GM21423 (cell line): ENCODE results near the gene LGMN.
"Not testable (repeated sequence)": the region's sequence is repeated elsewhere in the genome, so short reads cannot be mapped to it uniquely, and the experiment has no call there.

Source experiments
- ATAC-seq: cut with Tn5 transposase; IDR thresholded peaks from one replicate; pipeline ENCODE4 v1.9.1; 2021; ENCODE audit warnings: mild to moderate bottlenecking, moderate library complexity; ENCODE audit not compliant: unreplicated experiment

The LGMN gene

DNA sequence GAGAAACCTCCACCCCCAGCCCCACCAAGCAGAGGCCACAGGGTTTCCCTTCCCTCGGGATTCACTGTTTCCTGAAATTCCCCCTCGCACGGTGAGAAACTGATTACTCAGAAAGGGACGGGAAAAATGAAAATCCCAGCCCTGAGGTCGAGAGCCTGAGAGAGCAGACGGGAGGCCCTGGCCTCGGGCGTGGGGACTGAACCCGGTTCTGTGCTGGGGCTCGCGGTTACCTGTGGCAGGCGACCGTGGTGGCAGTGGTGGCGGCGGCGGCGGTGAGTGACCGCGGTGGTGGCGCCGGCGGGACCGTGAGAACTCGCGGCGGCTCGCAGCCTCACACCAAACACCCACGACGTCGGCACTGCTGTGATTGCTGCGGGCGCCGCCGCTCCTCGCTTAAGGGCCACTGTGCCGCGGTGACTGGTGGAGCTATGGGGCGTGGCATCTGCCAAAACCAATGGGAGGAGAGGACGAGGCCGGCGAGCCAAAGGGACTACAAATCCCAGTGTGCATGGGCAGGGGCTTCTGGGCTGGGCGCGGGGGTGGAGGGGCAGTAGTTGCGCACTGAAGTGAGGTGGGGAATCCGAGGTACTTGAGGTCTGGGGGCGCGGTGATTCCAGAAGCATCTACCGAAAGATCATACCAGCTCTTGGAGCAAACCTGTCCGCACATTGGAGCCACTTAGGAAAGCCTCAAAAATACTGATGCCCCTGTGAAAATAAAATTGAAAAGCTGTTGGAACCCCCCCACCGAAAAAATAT lies at the start of gene LGMN:
TSS of gene LGMN (minus strand) at position 369 of the 758 bp plus-strand sequence. CDS start 15,841 bp downstream, outside the sequence.
- peak; percentile 73 for ATAC-seq

DNA sequence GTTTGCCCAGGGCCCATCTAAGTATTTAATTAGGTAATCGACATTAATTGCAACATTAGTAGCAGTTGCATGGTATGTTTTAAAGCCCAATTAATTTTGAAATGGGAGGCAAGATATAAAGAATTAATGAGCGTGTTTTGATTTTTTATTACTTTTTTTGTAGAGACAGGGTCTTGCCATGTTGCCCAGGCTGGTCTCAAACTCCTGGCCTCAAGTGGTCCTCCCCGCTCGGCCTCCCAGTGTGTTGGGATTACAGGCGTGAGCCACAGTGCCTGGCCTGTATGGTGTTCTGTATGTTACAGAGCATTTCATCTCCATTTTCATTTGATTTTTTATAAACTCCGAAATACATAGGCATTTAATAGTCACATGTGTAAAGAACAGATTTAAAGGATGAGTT lies 46.5 kb upstream of the LGMN start:
- no peak for ATAC-seq

DNA sequence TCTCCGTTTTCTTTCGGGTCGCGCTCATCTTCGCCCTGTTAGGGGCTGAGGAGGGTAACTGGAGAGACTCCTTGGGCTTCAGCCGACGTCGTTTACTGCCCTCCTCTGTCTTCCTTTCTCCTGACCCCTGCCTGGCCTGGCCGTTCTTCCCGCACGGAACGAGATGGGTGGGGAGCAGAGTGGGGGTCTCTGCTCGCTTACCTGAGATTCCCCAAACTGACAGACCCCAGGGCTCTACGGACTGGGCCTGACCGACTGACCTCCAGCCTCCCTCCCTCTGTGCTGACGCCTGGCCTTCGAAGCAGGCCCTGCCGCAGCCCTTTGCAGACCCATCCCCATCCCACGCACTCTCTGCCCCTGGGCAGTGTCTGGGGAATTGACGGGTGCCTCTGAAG lies 46.1 kb upstream of the LGMN start:
- ATAC-seq, result no peak

DNA sequence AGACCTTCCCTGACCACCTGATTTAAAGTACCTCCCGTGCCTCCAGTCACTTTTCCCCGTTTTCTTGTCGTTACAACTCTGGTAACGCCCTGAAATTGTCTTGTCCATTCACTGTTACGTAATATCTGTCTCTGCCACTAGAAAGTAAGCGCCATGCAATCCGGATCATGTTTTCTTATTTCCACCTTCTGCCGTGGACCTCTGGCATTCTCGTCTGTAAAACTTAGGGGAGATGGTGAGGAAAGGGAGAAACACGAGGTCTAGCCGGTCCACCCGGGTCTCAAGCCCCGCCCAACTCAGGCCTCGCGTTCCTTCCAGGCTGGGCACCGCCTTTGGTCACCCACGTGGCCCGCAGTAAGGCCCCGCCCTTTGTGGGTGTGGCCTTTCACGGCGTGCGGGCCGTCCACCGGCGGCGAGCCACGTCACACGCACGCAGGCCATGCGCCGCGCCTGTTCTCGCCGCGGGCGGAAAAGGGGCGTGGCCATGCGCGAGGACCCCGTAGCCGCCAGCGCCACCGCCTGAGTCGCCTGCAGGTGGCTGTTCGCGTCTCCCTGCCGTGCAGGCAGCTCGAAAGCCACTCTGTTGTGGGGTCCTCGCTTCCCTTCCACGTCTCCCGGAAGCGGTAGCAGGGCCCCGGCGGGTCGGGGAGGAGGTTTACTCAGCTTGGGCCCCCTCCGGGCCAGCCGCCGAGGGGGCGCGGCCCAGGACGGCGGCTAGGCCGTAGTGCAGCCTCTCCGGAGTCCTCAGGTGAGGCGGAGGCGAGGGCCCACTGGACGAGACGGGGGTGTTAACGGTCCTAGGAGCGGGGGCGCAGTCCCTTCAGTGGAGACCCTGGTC lies 45.5 kb upstream of the LGMN start, which contains the start of gene GOLGA5:
TSS of gene GOLGA5 (plus strand) at position 597 of the 838 bp plus-strand sequence. CDS start 3,133 bp downstream, outside the sequence.
- ATAC-seq, result peak; percentile 97

DNA sequence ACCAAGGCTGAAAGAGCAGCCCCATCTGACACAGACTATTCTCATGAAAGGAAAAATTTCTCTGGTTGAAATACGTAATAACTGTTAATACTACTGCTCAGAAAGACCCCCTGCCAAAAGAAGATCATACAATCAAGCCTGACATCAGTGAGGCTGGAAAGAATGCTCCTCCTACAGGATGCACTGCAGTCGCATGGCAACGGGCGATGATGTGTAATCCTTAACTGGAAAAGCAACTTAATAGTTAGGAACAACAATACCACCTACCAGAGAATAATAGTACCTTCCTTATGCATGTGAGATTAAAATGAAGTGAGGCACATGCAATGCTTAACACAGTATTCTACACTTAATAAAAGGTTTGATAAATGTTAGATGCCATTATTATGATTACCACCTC lies 44.5 kb upstream of the LGMN start:
- no peak for ATAC-seq

DNA sequence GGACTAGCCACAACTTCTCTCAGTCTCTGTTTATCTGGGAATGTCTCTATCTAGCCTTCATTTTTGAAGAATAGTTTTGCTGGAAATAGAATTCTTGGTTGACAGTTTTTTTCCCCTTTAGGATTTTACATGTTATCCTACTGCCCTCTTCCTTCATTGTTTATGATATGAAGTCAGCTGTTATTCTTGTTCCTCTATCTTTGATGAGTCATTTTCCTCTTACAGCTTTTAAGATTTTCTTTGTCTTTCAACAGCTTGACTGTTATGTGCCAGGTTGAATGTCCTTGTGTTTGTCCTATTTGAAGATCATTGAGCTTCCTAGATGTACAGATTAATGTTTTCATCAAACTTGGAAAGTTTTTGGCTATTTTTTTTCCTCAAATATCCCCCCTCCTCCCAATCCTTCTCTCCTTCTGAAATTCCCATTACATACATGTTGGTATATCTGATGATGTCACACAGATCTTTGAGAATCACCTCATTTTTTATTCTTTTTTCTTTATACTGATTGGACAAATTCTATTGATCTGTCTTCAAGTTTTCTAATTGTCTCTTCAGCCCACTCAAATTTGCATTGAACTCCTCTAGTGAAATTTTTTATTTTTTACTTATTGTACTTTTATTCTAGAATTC lies 41.1 kb upstream of the LGMN start:
- ATAC-seq, result no peak

DNA sequence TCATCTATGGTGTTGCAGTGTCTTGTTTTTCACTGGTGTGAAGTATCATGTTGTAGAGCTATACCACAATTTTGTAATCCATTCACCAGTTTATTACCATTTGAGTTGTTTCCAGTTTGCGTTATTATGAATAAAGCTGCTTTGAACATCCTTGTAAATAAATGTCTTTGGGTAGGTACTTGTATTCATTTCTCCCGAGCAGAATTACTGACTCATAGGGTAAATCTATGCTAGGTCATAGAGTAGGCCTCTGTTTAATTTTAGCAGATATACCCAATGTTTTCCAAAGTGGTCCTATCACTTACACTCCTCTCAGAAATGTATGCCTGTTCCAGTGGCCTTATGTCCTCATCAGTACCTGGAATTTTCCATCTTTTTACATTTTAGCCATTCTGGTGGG lies 39.1 kb upstream of the LGMN start:
- no peak for ATAC-seq

DNA sequence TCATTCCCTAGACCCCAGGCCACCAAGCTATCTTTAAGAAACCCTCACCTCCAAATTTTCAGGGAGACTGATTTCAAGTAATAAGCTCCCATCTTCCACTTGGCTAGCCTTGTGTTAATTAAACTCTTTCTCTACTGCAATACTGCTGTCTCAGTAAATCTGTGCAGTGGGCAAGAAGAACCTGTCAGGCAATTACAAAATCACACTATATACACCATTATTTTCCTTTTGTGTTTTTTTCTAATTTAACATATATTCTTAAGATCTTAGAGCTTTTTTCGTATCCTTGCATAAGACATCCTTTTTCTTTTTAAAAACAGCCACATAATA lies 38.0 kb upstream of the LGMN start:
- no peak for ATAC-seq

DNA sequence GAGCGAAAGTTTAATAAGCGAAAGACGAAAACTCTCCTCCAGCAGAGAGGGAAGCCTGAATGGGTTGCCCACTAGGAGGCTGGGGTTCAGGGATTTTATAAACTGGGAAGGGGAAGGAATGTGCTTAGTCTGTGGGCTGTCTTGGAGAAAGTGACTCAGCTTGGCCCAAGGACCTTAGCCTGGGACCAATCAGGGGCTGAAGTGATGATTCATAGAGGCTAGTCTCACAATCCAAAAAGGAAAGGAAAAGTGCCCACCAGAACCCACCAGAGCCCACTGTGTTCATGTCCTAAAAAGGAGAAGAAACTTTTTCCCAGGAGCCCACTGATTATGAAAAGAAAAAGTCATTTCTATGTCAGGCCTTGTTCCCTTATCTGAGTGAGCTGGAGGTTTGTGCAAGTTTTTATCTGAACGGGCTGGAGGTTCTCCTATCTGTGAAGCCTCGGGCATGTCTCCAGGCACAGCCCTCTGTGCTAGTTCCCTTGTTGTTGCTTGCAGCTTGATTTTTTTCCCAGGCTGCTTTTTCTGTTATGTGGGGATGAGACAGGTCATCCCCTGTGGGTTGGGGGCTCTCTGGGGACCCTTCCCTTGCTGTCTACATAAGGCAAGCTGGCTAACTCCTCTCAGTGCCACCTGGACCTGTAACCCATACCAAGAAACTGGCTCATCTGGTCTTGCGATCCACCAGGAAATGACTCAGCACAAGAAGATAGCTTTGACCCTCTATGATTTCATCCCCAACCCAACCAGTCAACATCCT lies 37.4 kb upstream of the LGMN start:
- no peak for ATAC-seq

DNA sequence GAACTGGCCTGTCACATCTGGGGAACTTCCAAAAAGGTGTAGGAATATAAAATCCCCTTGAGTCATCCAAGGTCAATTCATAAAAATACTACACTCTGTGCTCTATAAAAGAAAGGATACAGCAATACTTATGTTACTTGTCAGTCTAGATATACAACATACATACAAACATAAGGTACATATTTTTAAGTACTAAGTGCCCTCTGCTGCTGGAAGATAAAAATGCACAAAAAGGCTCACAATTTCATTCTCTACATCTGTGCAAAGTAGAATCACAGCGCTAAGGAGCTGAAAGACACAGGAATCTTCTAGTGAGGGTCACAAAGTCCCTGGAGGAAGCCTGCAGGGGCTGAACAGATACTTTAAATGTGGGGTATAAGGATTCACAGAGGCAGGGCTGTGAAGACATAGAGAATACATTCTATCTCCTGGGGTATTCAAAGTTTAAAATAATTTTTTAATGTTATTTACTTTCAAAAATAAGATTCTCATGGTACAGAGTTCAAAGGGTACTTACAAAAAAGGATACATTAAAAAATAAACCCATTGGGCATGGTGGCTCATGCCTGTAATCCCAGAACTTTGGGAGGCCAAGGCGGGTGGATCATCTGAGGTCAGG lies 35.5 kb upstream of the LGMN start:
- ATAC-seq, result no peak

DNA sequence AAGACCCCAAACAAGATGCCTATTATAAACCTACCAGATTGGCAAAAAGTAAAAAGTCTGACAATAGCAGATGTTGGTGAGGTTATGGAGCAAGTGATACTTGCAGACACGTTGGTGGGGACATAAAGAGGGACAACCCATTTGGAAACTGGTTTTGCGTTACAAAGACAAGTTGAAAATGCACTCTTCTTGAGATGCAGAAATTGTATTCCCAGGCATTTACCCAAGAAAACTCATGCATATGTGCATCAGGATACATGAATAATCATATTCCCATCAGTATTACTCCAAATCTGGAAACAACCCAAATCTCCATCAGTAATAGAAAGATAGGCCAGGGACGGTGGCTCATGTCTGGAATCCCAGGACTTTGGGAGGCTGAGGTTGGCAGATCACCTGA lies 32.9 kb upstream of the LGMN start:
- ATAC-seq, result no peak

DNA sequence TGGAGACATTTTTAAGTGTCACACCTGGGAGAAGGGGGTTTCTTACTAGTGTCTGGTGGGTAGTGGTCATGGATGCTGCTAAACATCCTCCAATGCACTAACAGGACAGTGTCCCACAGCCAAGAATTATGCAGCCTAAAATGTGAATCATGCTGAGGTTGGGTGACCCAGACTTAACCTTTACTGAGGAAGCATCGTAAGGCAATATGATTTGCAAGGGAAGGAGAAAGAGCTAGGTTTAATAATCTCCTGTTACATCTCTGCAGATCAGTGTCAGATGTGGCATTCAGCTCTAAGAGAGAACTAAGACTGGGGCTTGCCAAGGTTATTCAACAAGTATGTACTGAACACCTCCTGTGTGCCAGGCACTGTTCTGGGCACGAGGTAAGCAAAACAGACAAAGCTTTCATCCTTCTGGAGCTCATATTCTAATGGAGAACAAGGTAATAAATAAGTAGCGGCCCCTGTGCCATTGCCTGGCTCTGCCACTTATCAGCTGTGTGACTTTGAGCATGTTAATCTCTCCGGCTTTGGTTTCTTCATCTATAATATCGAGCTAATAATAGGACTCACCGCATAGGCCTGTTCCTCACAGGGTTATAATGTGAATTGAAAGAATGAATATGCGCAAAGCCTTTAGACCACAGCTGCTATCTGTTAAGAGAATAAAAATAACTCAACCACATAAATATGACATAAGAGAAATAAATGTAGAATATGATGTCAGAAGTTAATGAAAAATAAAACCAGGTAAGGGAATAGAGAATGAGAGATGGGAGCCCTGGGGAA lies 32.2 kb upstream of the LGMN start:
- ATAC-seq, result no peak

DNA sequence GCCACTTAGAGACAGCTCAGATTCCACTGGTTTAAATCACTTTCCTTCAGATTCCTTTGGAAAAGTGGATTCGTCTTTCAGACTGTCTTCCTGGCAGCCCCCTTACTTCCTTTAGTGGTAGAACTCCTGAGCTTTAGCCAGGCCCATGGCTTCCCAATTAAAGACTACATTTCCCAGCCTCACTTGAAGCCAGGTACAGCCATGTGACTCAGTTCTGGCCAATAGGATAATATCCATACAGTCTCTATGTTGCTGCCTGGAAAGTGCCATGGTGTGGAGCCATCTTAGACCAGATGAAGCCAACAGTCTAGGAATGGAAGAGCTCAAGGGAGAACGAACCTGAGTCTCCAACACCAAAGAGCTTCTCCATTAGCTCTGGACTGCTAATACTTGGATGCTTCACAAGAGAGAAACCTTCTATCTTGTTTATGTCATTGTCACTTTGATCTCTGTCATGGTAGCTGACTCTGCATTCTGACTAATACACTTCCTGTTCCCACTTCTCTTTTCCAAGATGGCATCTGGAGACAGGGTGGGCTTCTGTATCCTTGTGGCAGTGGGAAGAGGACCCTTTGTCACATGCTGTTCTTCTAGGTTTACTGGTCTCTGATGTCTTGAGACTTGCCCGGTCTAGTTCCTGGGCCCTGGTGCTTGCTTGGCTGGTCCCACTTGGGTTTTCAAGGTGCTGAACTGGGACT lies 30.6 kb upstream of the LGMN start:
- not testable (repeated sequence) for ATAC-seq

DNA sequence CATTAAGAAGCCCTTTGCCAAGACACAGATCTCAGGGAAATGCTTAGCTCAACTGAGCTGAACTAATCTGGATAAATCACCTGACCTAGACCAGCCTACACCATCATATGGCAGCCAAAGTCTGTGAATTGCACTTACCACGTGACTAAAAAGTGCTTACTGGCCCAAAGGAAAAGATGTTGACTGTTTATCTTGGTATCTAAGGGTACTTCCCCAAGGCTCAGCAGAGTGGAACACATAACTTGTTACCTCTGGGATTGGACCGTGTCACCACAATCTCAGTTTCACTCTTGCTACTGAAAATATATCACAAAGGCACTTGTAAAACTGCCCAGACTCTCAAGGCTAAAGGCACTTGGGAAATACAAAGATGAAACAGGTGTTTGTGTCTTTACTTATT lies 26.9 kb upstream of the LGMN start:
- peak; percentile 94 for ATAC-seq

DNA sequence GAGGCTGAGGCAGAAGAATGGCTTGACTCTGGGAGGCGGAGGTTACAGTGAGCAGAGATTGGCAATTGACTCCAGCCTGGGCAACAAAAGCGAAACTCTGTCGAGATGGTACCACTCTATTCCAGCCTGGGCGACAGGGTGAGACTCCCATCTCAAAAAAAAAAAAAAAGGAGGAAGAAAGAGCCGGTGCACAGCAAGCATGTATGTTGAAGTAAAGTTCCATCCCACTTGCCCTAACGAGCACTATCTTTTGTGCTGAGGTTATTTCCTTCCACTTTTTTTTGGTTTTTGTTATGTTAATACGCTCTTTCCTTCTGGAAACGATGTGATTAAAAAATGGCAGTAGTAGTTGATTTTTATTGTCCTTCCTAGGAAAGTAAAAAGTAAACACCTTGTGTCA lies 26.1 kb upstream of the LGMN start:
- ATAC-seq, result no peak

DNA sequence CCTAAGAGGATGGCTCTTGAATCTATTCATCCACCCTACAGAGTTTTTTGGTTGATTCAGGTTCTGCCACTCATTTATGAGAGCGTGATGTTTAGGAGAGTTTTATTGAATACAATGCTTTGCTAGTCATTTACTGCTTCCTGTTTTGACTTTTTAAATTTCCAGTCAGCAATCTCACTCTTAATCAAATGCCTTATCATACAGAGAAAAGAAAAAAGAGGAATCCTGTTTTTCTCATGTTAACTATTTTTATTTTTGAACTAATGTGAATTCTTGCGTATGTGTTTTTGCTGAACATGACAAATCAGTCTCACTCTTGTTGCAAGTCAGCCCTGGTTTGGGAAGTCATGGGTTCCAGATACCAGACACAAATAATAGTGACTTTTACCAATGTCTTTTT lies 22.1 kb upstream of the LGMN start:
- ATAC-seq, result no peak

DNA sequence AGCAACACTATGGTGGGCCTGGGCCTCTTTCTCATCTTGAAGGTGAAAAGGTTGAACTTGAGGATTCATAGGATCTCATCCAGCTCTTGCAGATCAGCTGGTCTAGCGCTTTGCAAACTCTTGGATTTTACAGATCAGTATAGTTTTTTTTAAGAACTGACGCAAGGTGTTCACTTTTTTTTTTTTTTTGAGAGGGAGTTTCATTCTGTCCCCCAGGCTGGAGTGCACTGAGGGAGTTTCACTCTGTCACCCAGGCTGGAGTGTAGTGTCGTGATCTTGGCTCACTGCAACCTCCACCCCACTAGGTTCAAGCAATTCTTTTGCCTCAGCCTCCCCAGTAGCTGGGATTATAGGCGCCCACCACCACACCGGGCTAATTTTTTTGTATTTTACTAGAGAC lies 20.4 kb upstream of the LGMN start:
- no peak for ATAC-seq

DNA sequence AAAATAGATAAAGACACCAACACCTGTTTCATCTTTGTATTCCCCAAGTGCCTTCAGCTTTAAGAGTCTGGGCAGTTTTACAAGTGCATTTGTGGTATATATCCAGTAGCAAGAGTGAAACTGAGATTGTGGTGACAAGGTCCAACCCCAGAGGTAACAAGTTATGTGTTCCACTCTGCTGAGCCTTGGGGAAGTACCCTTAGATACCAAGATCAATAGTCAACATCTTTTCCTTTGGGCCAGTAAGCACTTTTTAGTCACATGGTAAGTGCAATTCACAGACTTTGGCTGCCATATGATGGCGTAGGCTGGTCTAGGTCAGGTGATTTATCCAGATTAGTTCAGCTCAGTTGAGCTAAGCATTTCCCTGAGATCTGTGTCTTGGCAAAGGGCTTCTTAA lies 19.8 kb upstream of the LGMN start:
- ATAC-seq, result peak; percentile 95
